Measurements from ENCODE around the gene RINL.

GRCh38 chr19:38851622-38852230 is 26.3 kb downstream of the RINL start:
- TF ChIP-seq CTCF (conservative IDR thresholded peaks at IDR 0.05; ENCODE audit: low read length) (no peak), EZH2phosphoT487 (IDR thresholded peaks at IDR 0.05; ENCODE audit: borderline replicate concordance) (no peak)

Data from Loucy (cell line).